Endothelial cell of umbilical vein (primary cell): ENCODE results near the gene ARHGAP42. TPM values are rescaled to one million over a fixed set of nuclear protein-coding genes. Genes with fewer than 3 reads are reported as not detected.

Experiments
- BruUV-seq: library from RNA; stranded (reverse); fragments of 400-500 nt; replicated peaks from 2 replicates; lab custom pipeline; 2021; lab: Mats Ljungman, UMichigan
- CTCF ChIA-PET: fragments of 300-600, 350-600 bp; sonication (Branson Sonifier 250); formaldehyde crosslinking; loops from one replicate; lab custom pipeline; 2021; ENCODE audit warnings: antibody characterized with exemption, inconsistent platforms; lab: Charles Lee
- POLR2A ChIA-PET: fragments of 300-600, 350-600 bp; sonication (Branson Sonifier 250); formaldehyde crosslinking; loops from one replicate; lab custom pipeline; 2021; ENCODE audit warnings: antibody characterized with exemption, inconsistent platforms; lab: Charles Lee
- DNase-seq: peaks from one replicate; pipeline ENCODE4 v3.0.0-alpha.2; 2011; ENCODE audit warnings: low read depth, low spot score
- FAIRE-seq: peaks from 2 replicates; lab custom pipeline; 2011; peaks lifted over from hg19 to GRCh38; lab: Jason Lieb, UNC
- H2AFZ ChIP-seq: 2 replicates; pipeline ENCODE4 v1.6.0; 2012; ENCODE audit warnings: low read depth, low read length, control low read depth, inconsistent platforms
- H3K27ac ChIP-seq: 2 replicates; pipeline ENCODE4 v1.5.1; 2011; ENCODE audit warnings: low read depth, mild to moderate bottlenecking, control low read depth, low read length, moderate library complexity; ENCODE audit not compliant: insufficient read depth
- H3K27me3 ChIP-seq, 2 experiments: 2 replicates each; pipeline versions ENCODE4 v1.6.0 to v1.6.1; 2011; ENCODE audit warnings: low read length in 2 of 2, mixed read lengths in 1 of 2; ENCODE audit not compliant: control insufficient read depth in 2 of 2, insufficient read depth in 2 of 2
- H3K36me3 ChIP-seq, 2 experiments: 2 replicates in 1 of 2; 3 replicates in 1 of 2; pipeline ENCODE4 v1.5.1; 2011; ENCODE audit warnings: low read length in 2 of 2, mild to moderate bottlenecking in 1 of 2, moderate library complexity in 1 of 2; ENCODE audit not compliant: control insufficient read depth in 2 of 2, insufficient read depth in 2 of 2; ENCODE audit errors: extremely low read depth in 1 of 2
- H3K4me1 ChIP-seq: 3 replicates; pipeline ENCODE4 v1.5.1; 2011; ENCODE audit warnings: mild to moderate bottlenecking, low read length; ENCODE audit not compliant: control insufficient read depth, insufficient read depth; ENCODE audit errors: extremely low read depth
- H3K4me2 ChIP-seq: 2 replicates; pipeline ENCODE4 v1.6.1; 2011; ENCODE audit warnings: low read length, control low read depth, mixed read lengths; ENCODE audit not compliant: insufficient read depth
- H3K4me3 ChIP-seq, 3 experiments: fragments of 200-600 bp in 1 of 3; sonication (generic), shearing (Covaris generic) in 1 of 3; replicated peaks in 1 of 3; 2 replicates each; pipeline ENCODE4 v1.5.1; 2011 to 2016; ENCODE audit warnings: control low read depth in 3 of 3, low read length in 3 of 3, mild to moderate bottlenecking in 2 of 3, inconsistent platforms in 1 of 3, low read depth in 1 of 3, moderate library complexity in 1 of 3; ENCODE audit not compliant: insufficient read depth in 1 of 3
- H3K79me2 ChIP-seq: 2 replicates; pipeline ENCODE4 v1.6.0; 2012; ENCODE audit warnings: low read length, inconsistent platforms; ENCODE audit not compliant: control insufficient read depth, insufficient read depth
- H3K9ac ChIP-seq: replicated peaks from 2 replicates; pipeline ENCODE3; 2011; ENCODE audit warnings: low read length, control low read depth; ENCODE audit not compliant: insufficient read depth; ENCODE audit errors: extremely low read depth
- H3K9me1 ChIP-seq: replicated peaks from 3 replicates; pipeline ENCODE4 v1.6.0; 2011; ENCODE audit warnings: mild to moderate bottlenecking, low read length; ENCODE audit not compliant: control insufficient read depth, insufficient read depth; ENCODE audit errors: extremely low read depth
- H3K9me3 ChIP-seq: replicated peaks from 2 replicates; pipeline ENCODE4 v1.5.1; 2012; ENCODE audit warnings: low read length, inconsistent platforms; ENCODE audit not compliant: control insufficient read depth, insufficient read depth
- H4K20me1 ChIP-seq: replicated peaks from 2 replicates; pipeline ENCODE3; 2011; ENCODE audit warnings: mild to moderate bottlenecking, low read length; ENCODE audit not compliant: control insufficient read depth, insufficient read depth; ENCODE audit errors: extremely low read depth
- CTCF ChIP-seq, 2 donors: IDR thresholded peaks; 1 replicate in 1 of 2; 2 replicates in 1 of 2; pipeline ENCODE4 v1.5.1; 2011; ENCODE audit warnings: low read length in 2 of 2, mild to moderate bottlenecking in 2 of 2, moderate library complexity in 2 of 2, control low read depth in 1 of 2, inconsistent platforms in 1 of 2, low read depth in 1 of 2; ENCODE audit not compliant: insufficient read depth in 1 of 2; ENCODE audit errors: extremely low read depth in 1 of 2
- EZH2 ChIP-seq: IDR thresholded peaks from 2 replicates; pipeline ENCODE4 v1.6.1; 2012; ENCODE audit warnings: borderline replicate concordance, low read depth, mild to moderate bottlenecking, moderate library complexity, low read length, inconsistent platforms; ENCODE audit not compliant: severe bottlenecking
- FOS ChIP-seq: IDR thresholded peaks from 2 replicates; pipeline ENCODE4 v1.6.1; 2011; ENCODE audit warnings: mild to moderate bottlenecking, low read length, moderate library complexity, borderline replicate concordance; ENCODE audit not compliant: insufficient read depth
- GATA2 ChIP-seq: IDR thresholded peaks from 2 replicates; pipeline ENCODE4 v1.7.0; 2011; ENCODE audit warnings: low read depth, mild to moderate bottlenecking, moderate library complexity, mixed read lengths, low read length; ENCODE audit not compliant: insufficient read length, insufficient read depth
- JUN ChIP-seq: IDR thresholded peaks from 2 replicates; pipeline ENCODE4 v1.6.1; 2011; ENCODE audit warnings: borderline replicate concordance, low read depth; ENCODE audit not compliant: insufficient read length, insufficient read depth
- MAX ChIP-seq: IDR thresholded peaks from 2 replicates; pipeline ENCODE4 v1.6.1; 2011; ENCODE audit not compliant: insufficient read depth, insufficient read length
- MYC ChIP-seq: IDR thresholded peaks from one replicate; pipeline ENCODE4 v1.6.1; 2011; ENCODE audit warnings: mild to moderate bottlenecking, low read depth, low read length
- POLR2A ChIP-seq: IDR thresholded peaks from 2 replicates; pipeline ENCODE4 v1.6.1; 2012; ENCODE audit warnings: low read depth, mild to moderate bottlenecking, control low read depth, low read length
- POLR2AphosphoS5 ChIP-seq: IDR thresholded peaks from 2 replicates; pipeline ENCODE4 v1.6.1; 2012; ENCODE audit warnings: low read depth, mild to moderate bottlenecking, control low read depth, low read length, moderate library complexity; ENCODE audit not compliant: insufficient read depth
- dilution Hi-C: fragments of 300-500 bp; cut with MboI; formaldehyde crosslinking; loops from one replicate; pipeline ENCODE4 v1.15.0; 2019; ENCODE audit warnings: low sequenced_read_pairs; ENCODE audit not compliant: extremely low pct_ligation_motif_present
- intact Hi-C: fragments of 100-400 bp; cut with micrococcal nuclease; formaldehyde crosslinking; loops from one replicate; pipeline ENCODE4 v1.10.0; 2022
- polyA plus RNA-seq, 4 experiments: library from polyadenylated mRNA; depleted of rRNA in 3 of 4; stranded (reverse) in 3 of 4; unstranded in 1 of 4; fragments of >200 nt; gene quantifications; 2 replicates each; pipeline versions ENCODE4 v1.2.1 to v1.2.3, GENCODE V29; 2011 to 2012; ENCODE audit warnings: missing spikeins in 1 of 4
- total RNA-seq: library from RNA; stranded (reverse); gene quantifications from 2 replicates; pipeline ENCODE4 v1.2.3, GENCODE V29; 2021

Gene ARHGAP42
- total and polyA plus RNA-seq, 2 donors (not counting 3 experiments of a cell fraction or from before 2014, with no cell fraction given): 1.8 to 2.4 TPM

- Histone ChIP-seq H3K36me3 (no peaks in the 10 kb centered on the region), H3K4me3 (no peak overlapping the region), H3K27ac (no peak overlapping the region), H3K4me2 (no peak overlapping the region), H2AFZ (no peak overlapping the region), H3K9ac (no peak overlapping the region), H3K9me1 (no peaks in the 10 kb centered on the region), H3K79me2 (no peaks in the 10 kb centered on the region), H3K4me1 (no peaks in the 10 kb centered on the region), H4K20me1 (no peaks in the 10 kb centered on the region), H3K27me3 (no peaks in the 10 kb centered on the region), H3K9me3 (no peaks in the 10 kb centered on the region)
- TF ChIP-seq MAX (no peak), FOS (no peak), MYC (no peak), POLR2AphosphoS5 (no peak), EZH2 (no peak), CTCF (IDR thresholded peaks at IDR 0.05; ENCODE audit: extremely low read depth in 1 of 2, insufficient read depth in 1 of 2, low read depth in 1 of 2, low read length in 2 of 2) (no peak), POLR2A (no peak), JUN (no peak), GATA2 (no peak)
- BruUV-seq: no TSS peak
- DNase-seq (no peak), FAIRE-seq (no peak)
- dilution Hi-C loops (no loop called here), intact Hi-C loops (no loop called here)
- POLR2A ChIA-PET: no interaction called here
- CTCF ChIA-PET: no interaction called here
Measured at GRCh38 chr11:100832829-100833228, 145.7 kb downstream of the ARHGAP42 start.
